Prostate gland (tissue), 2 donors: ENCODE measurements around the gene VAV2.

Source experiments
- CTCF ChIP-seq, 4 experiments: fragments of 200-600 bp in 2 of 4; fragments of 450-650 bp in 2 of 4; sonication (generic) in 2 of 4; IDR thresholded peaks; 1 replicate in 3 of 4; 2 replicates in 1 of 4; pipeline ENCODE4 v1.5.1; 2016 to 2019; ENCODE audit warnings: antibody characterized with exemption in 4 of 4, mild to moderate bottlenecking in 2 of 4, moderate library complexity in 2 of 4
- POLR2A ChIP-seq: fragments of 450-650 bp; IDR thresholded peaks from one replicate; pipeline ENCODE4 v1.6.1; 2016; ENCODE audit warnings: antibody characterized with exemption, mild to moderate bottlenecking

GRCh38 chr9:133890583-133890982 is 101.5 kb downstream of the VAV2 start:
- TF ChIP-seq CTCF (IDR thresholded peaks at IDR 0.05) (no peak), POLR2A (no peak)
